GM18517 (cell line): ENCODE measurements around the gene CHRFAM7A.
"Not testable (repeated sequence)": the region's sequence is repeated elsewhere in the genome, so short reads cannot be mapped to it uniquely, and the experiment has no call there.

Source experiments
- ATAC-seq: cut with Tn5 transposase; IDR thresholded peaks from one replicate; pipeline ENCODE4 v1.9.1; 2021; ENCODE audit warnings: mild to moderate bottlenecking, moderate library complexity; ENCODE audit not compliant: unreplicated experiment

The CHRFAM7A gene

GRCh38 chr15:30392766-30393663, at the start of gene CHRFAM7A:
CHRFAM7A (minus strand) TSS chr15:30393540; CDS start chr15:30383351, 10,189 bp downstream.
- not testable (repeated sequence) for ATAC-seq

- ATAC-seq: not testable (repeated sequence)
Measured at GRCh38 chr15:30438348-30438747, 45.0 kb upstream of the CHRFAM7A start.

DNA sequence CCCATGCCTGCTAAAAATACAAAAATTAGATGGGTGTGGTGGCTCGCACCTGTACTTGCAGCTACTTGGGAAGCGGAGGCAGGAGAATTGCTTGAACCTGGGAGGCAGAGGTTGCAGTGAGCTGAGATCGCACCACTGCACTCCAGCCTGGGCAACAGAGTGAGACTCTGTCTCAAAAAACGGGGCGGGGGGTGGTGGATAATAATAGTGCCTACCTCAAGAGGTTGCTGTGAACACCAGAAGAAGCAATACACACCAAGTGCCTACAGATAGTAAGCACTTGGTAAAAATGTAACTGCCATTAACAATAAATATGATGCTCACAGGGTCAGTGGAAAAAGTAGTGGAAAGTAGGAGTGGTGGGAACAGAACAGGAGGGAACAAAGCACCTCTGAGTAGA, 42.5 kb upstream of the CHRFAM7A start:
- not testable (repeated sequence) for ATAC-seq

GRCh38 chr15:30420723-30421122, 27.4 kb upstream of the CHRFAM7A start:
- not testable (repeated sequence) for ATAC-seq

DNA sequence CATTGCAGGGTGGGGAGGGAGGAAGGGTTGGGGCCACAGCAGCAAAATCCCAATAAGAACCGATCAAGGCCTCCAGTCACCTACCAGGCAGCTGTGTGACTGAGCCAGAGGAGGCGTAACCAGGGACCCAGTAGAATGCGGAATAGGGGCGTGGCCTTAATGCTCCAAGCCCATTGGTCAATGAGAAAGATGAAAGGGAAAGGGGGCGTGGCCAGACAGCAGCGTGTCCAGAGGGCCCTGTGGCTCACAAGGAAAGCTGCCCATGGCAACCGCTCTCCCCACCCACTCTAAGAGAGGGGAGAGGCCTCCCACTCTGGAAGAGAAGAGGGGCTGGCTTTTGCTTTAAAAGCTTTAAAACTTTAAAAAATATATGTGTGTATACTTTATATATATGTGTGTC, 20.8 kb upstream of the CHRFAM7A start, which contains the start of gene GOLGA8R:
Gene GOLGA8R (minus strand): TSS at position 101 of the 400 bp plus-strand sequence. CDS start 98 bp downstream, at position 3.
- not testable (repeated sequence) for ATAC-seq

DNA sequence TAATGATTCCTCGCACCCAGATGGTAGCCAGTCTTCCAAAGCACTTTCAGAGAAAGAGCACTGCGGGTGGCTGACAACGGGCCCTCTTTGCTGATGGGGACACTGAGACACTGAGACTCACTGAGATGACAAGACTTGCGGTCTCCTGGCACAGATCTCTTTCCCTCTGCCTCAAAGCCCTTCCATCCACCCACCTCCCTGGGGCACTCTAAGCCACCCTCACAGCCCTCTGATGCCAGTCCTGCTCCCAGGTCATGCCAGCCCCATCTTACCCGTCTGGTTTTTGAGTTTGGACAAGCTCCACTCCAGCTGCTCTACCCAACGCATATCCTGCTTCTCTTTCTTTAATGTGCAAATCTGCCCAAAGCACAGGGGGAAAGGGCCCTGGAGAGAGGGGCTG, 14.3 kb upstream of the CHRFAM7A start:
- not testable (repeated sequence) for ATAC-seq

GRCh38 chr15:30398988-30399387, 5.6 kb upstream of the CHRFAM7A start:
- not testable (repeated sequence) for ATAC-seq

DNA sequence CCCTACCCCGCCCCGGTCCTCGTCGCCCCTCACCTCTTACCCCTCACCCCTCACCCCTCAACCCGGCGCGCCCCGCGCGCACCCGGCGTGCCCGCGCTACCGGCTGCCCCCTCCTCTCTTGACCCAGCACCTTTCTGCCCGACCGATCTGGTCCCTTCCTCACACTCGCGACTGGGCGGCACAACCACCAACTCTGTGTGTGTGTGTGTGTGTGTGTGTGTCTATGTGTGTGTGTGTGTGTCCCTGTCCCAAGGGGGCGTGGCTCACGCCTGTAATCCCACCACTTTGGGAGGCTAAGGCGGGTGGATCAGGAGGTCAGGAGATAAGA, 288 bp upstream of the CHRFAM7A start:
- ATAC-seq: not testable (repeated sequence)

DNA sequence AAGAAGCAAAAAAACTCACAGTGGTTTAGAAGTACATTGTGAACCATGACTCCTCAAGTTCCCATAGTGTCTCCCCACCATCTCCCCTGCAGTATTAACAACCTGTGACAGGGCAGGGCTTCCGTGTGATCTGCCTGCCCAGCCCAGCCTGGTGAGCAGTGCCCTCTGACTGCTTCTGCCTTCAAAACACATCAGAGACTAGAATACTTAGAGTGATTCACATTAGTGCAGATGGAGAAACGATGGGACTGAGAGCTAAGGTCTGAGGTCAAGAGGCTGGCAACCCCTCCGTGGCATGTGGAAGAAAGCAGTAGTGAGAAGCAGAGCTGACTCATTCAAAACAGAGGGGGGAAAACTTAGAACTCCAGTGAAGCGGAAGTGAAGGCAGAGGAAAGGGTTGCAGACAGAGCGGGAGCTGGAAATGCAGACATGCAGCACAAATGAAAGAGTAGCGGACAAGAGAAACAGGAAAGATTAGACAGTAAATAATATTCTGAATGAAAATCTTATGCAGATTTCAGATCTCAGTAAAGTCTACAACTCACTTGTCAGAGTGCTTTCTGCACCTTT, 6.9 kb downstream of the CHRFAM7A start:
- not testable (repeated sequence) for ATAC-seq

DNA sequence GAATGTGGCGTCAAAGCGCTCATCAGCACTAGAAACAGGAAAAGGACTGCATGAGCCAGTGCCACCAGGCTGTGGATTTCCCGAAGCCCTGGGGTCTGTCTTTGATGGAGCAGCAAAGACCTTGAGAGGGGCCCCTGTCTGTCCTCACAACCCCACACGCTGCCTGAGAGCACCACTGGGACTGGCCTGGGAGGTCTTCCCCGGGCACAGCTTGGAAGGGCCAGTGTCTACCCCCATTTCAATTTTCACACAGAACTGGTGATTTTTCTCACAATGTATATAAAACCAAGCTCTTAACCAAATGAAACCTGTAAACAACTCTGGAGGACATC, 16.3 kb downstream of the CHRFAM7A start:
- ATAC-seq: not testable (repeated sequence)

- ATAC-seq: not testable (repeated sequence)
Measured at GRCh38 chr15:30376375-30377081, 16.8 kb downstream of the CHRFAM7A start.

GRCh38 chr15:30375872-30376271, 17.5 kb downstream of the CHRFAM7A start:
- ATAC-seq: not testable (repeated sequence)

DNA sequence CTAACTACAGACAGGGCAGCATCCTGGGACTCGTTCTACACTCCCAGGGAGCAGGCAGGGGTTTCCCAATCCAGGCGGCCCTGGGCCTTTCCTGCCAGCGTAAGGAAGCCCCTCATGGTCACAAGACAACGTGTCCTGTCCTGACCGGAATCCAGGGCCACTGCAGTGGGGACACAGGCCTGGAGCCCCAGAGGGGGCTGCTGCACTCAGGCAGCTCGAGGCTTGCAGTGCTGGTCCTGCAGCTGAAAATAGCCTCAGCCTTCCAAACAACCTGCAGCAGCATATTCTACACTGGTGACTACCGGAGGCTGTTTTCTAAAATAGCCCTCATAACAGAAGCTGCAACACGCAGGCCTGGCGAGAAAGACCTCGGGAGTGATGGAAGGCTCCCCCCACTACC, 18.5 kb downstream of the CHRFAM7A start:
- ATAC-seq: not testable (repeated sequence)

- ATAC-seq: not testable (repeated sequence)
Measured at GRCh38 chr15:30368271-30368670, 25.1 kb downstream of the CHRFAM7A start.

DNA sequence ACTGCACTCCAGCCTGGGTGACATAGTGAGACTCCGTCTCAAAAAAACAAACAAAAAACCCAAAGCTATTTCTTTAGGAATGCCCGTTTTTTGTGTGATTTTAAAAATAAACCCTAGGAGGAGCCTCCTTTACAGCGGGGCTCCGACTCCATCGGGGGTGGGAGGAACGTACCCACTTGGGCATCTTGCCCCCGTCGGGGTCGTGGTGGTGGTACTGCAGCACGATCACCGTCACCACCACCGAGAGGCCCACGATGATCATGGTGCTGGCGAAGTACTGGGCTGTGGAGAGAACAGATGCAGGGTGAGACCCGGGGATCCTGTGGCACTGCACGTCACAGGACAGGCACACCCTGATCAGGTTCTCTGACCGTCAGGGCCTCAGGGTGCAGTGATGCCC, 26.1 kb downstream of the CHRFAM7A start:
- not testable (repeated sequence) for ATAC-seq

DNA sequence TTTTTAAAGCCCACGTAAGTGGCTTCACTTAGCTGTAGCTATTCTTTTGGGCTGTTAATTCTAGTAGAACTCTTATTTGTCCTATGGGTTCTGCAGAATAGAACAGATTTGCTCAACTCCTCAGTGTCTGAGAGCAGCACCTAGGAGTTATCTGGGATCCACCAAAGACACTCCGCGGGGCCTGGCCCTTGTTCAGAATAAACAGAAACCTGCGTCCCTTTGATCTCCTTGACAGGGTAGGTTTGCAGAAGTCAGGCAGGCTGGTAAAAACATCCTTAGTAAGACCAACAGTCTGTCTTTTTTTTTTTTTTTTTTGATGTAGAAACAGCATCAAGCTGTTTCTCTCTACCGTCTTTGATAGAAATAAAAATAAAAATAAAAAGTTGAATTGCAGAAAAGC, 31.9 kb downstream of the CHRFAM7A start:
- not testable (repeated sequence) for ATAC-seq

- ATAC-seq: not testable (repeated sequence)
Measured at GRCh38 chr15:30360990-30361389, 32.4 kb downstream of the CHRFAM7A start.

DNA sequence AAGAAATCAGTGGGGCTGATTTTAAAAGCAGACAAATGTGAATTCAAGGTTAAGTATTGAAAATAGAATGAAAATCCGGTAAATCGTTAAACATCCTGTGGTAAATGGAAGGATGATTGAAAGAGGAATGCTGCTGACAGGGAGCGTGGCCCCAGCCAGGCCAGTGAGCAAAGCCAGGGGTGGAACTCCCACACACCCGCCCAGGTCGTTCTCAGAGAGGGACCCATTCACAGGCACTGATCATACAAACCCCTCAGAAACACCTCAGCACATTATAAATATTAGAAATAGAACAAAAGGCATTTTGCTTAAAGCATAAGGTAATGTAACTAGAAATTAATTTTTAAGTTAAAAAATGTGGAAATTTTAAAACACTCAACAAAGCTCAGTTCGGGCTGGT, 38.3 kb downstream of the CHRFAM7A start:
- ATAC-seq: not testable (repeated sequence)

DNA sequence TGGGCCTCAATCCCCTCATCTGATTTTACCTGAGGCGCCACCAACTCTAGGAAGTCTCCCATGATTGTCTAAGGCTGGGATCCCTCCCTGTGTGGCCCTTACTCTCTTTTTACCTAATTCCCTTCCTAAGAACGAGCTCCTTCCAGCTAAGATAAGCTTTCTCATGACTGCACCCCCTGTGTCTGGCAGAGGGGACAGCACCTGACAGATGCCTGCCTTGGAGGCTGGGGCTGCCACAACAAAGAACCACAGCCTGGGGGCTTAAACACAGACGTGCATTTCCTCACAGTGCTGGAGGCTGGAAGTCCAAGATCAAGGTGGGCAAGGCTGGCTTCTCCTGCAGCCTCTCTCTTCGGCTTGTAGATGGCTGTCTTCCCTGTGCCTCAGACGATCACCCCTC, 43.5 kb downstream of the CHRFAM7A start:
- not testable (repeated sequence) for ATAC-seq

- not testable (repeated sequence) for ATAC-seq
Measured at GRCh38 chr15:30336584-30336983, 56.8 kb downstream of the CHRFAM7A start.

DNA sequence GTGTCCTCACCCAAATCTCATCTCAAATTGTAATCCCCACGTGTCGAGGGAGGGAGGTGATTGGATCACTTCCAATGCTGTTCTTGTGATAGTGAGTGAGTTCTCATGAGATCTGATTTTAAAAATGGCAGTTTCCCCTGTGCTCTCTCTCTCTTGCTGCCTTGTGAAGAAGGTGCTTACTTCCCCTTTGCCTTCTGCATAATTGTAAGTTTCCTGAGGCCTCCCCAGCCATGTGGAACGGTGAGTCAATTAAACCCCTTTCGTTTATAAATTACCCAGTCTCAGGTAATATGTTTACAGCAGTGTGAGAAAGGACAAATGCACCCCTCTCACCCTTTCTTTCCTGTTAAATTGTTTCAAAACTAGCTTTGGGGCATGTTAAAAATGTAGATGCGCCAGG, 59.2 kb downstream of the CHRFAM7A start:
- peak; percentile 45 for ATAC-seq
